Kidney (tissue), 14 donors: ENCODE results near the gene CLCNKB. TPM values are rescaled to one million over a fixed set of nuclear protein-coding genes. Genes with fewer than 3 reads are reported as not detected.
A peak's percentile ranks its signal among the peaks of the same experiment; 100 is the strongest.

ENCODE experiments used
- DNase-seq, 5 donors: peaks; one replicate each; pipeline ENCODE4 v3.0.0-alpha.2; 2013 to 2020
- FAIRE-seq: peaks from 2 replicates; lab custom pipeline; 2012; peaks lifted over from hg19 to GRCh38; lab: Jason Lieb, UNC
- H3K27ac ChIP-seq, 2 donors: one replicate each; pipeline ENCODE4 v1.7.0; 2013; ENCODE audit warnings: low read depth in 2 of 2, low read length in 2 of 2, inconsistent platforms in 1 of 2
- H3K27me3 ChIP-seq: one replicate; pipeline ENCODE4 v1.7.1; 2013; ENCODE audit warnings: low read length, inconsistent platforms; ENCODE audit not compliant: control insufficient read depth, insufficient read depth
- H3K36me3 ChIP-seq, 3 donors: one replicate each; pipeline versions ENCODE4 v1.7.0 to v1.7.1; 2013; ENCODE audit warnings: low read length in 3 of 3, control low read depth in 1 of 3, inconsistent platforms in 1 of 3; ENCODE audit not compliant: insufficient read depth in 3 of 3, control insufficient read depth in 2 of 3
- H3K4me1 ChIP-seq, 3 donors: one replicate each; pipeline versions ENCODE4 v1.7.0 to v1.7.1; 2013; ENCODE audit warnings: low read length in 3 of 3, inconsistent platforms in 1 of 3, low read depth in 1 of 3; ENCODE audit not compliant: control insufficient read depth in 2 of 3, insufficient read depth in 2 of 3
- H3K4me3 ChIP-seq, 3 donors: one replicate each; pipeline versions ENCODE4 v1.7.0 to v1.8.1; 2013; ENCODE audit warnings: low read length in 3 of 3, control low read depth in 1 of 3, inconsistent platforms in 1 of 3
- H3K9ac ChIP-seq, 3 donors: one replicate each; pipeline versions ENCODE4 v1.7.0 to v1.7.1; 2013; ENCODE audit warnings: low read length in 3 of 3, control low read depth in 1 of 3, inconsistent platforms in 1 of 3
- H3K9me3 ChIP-seq, 3 donors: one replicate each; pipeline versions ENCODE4 v1.7.0 to v1.7.1; 2013; ENCODE audit warnings: low read length in 3 of 3, control low read depth in 1 of 3, inconsistent platforms in 1 of 3; ENCODE audit not compliant: control insufficient read depth in 2 of 3, insufficient read depth in 1 of 3
- intact Hi-C: fragments of 100-400 bp; cut with DNase I; formaldehyde crosslinking; loops from one replicate; pipeline ENCODE4 v1.11.1; 2022
- polyA plus RNA-seq: library from polyadenylated mRNA; stranded (reverse); fragments of 350-450 nt; fragmentation: Illumina TruSeq; extraction: RNeasy Lipid Tissue Mini Kit (QIAGEN cat#74804); gene quantifications from one replicate; pipeline ENCODE4 v1.2.3, GENCODE V29; 2014; ENCODE audit warnings: low read depth, low replicate concordance; ENCODE audit not compliant: insufficient read depth
- total RNA-seq: library from RNA; stranded (reverse); fragmentation: NEBNext Ultra II Directional; extraction: Animal tissue kit (Norgen Biotek cat#: 25700); gene quantifications from one replicate; pipeline ENCODE4 v1.2.1, GENCODE V29; 2021
- TF ChIP-seq, protein P1 (sequence below): IDR thresholded peaks from 3 replicates; pipeline ENCODE4 v1.5.1; 2012; ENCODE audit warnings: mild to moderate bottlenecking, moderate library complexity, borderline replicate concordance; ENCODE audit not compliant: insufficient read depth; ENCODE audit errors: extremely low read depth
- donor health status: control.
- donor health status: control.
- donor health status: control.
- donor health status: control.
- donor health status: control.
- donor health status: DM: yes; HTN: yes; CAD: no.
- donor health status: Normal renal cell carcinoma (clear cell type).

CLCNKB gene
- total and polyA plus RNA-seq, 2 donors from 2014 or later = 60.6 to 519 TPM

GRCh38 chr1:16088996-16089395 lies 45.4 kb downstream of the CLCNKB start:
- Histone ChIP-seq H3K36me3 (no peaks in the 10 kb centered on the region), H3K27ac (no peak overlapping the region), H3K27me3 (no peaks in the 10 kb centered on the region), H3K9ac (no peak overlapping the region), H3K4me3 (no peak overlapping the region), H3K4me1 (no peaks in the 10 kb centered on the region), H3K9me3 (no peaks in the 10 kb centered on the region)
- TF ChIP-seq, protein P1, sequence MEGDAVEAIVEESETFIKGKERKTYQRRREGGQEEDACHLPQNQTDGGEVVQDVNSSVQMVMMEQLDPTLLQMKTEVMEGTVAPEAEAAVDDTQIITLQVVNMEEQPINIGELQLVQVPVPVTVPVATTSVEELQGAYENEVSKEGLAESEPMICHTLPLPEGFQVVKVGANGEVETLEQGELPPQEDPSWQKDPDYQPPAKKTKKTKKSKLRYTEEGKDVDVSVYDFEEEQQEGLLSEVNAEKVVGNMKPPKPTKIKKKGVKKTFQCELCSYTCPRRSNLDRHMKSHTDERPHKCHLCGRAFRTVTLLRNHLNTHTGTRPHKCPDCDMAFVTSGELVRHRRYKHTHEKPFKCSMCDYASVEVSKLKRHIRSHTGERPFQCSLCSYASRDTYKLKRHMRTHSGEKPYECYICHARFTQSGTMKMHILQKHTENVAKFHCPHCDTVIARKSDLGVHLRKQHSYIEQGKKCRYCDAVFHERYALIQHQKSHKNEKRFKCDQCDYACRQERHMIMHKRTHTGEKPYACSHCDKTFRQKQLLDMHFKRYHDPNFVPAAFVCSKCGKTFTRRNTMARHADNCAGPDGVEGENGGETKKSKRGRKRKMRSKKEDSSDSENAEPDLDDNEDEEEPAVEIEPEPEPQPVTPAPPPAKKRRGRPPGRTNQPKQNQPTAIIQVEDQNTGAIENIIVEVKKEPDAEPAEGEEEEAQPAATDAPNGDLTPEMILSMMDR = no peak
- FAIRE-seq (no peak), DNase-seq (peak in 1 of 5 donors; percentile 87)
- intact Hi-C loops = loop anchor here (10.0 kb wide), 2 partner anchors 156 to 266 kb away; partner anchors contain the start of gene FBXO42

GRCh38 chr1:16090076-16090826 lies 46.7 kb downstream of the CLCNKB start:
- intact Hi-C loops = no loop called here
- TF ChIP-seq, protein P1 = no peak
- Histone ChIP-seq H3K27me3 (no peaks in the 10 kb centered on the region), H3K9me3 (no peaks in the 10 kb centered on the region), H3K4me1 (no peaks in the 10 kb centered on the region), H3K9ac (no peak overlapping the region), H3K27ac (no peak overlapping the region), H3K4me3 (no peak overlapping the region), H3K36me3 (no peaks in the 10 kb centered on the region)
- DNase-seq (peak in 1 of 5 donors; percentile 30), FAIRE-seq (no peak)

- Histone ChIP-seq H3K27me3 (no peaks in the 10 kb centered on the region), H3K36me3 (no peaks in the 10 kb centered on the region), H3K4me3 (no peak overlapping the region), H3K9ac (no peak overlapping the region), H3K27ac (no peak overlapping the region), H3K9me3 (no peaks in the 10 kb centered on the region), H3K4me1 (no peaks in the 10 kb centered on the region)
- TF ChIP-seq, protein P1 = no peak
- DNase-seq (peak in 2 of 5 donors; percentile 32 to 39), FAIRE-seq (no peak)
- intact Hi-C loops = no loop called here
Measured at GRCh38 chr1:16091296-16091695, 47.7 kb downstream of the CLCNKB start.
